ENCODE data around the gene CDH4. TPM values are rescaled to one million over a fixed set of nuclear protein-coding genes. Genes with fewer than 3 reads are reported as not detected.

The CDH4 gene
- total and polyA plus RNA-seq, 2 of the 4 experiments (the other 2 are of a cell fraction): 1.6 to 3.5 TPM

- ATAC-seq (ENCODE audit: low read depth): no peak
- Histone ChIP-seq H4K8ac (ENCODE audit: low read depth in 2 of 2, low read length in 2 of 2) (no peak overlapping the region), H3K4me1 (ENCODE audit: control insufficient read depth, insufficient read depth, low read length) (no peaks in the 10 kb centered on the region), H4K20me1 (ENCODE audit: insufficient read depth, low read length) (no peaks in the 10 kb centered on the region), H2BK20ac (ENCODE audit: low read depth, low read length) (no peak overlapping the region), H3K9me3 (ENCODE audit: control insufficient read depth, insufficient read depth, low read length) (peaks cover 17% of the 10 kb centered on the region), H2BK120ac (ENCODE audit: low read depth, low read length) (no peak overlapping the region), H4K5ac (ENCODE audit: low read depth, low read length) (no peak overlapping the region), H3K56ac (ENCODE audit: extremely low read depth, insufficient read depth, low read length) (no peak overlapping the region), H2AFZ (replicated peaks; ENCODE audit: low read length, poor library complexity) (no peak overlapping the region), H3K27me3 (ENCODE audit: control insufficient read depth, insufficient read depth, low read length) (no peaks in the 10 kb centered on the region), H3K27ac (ENCODE audit: insufficient read depth, low read length) (no peak overlapping the region), H4K91ac (ENCODE audit: insufficient read depth, low read depth, low read length) (no peak overlapping the region), H3K4ac (ENCODE audit: low read depth, low read length) (no peak overlapping the region), H3K9me1 (ENCODE audit: insufficient read depth, low read length) (no peaks in the 10 kb centered on the region), H3K79me1 (ENCODE audit: low read depth in 1 of 2, low read length in 2 of 2) (no peaks in the 10 kb centered on the region), H3K18ac (ENCODE audit: low read depth, low read length) (no peak overlapping the region), H3K9ac (ENCODE audit: low read depth, low read length) (no peak overlapping the region), H2BK15ac (ENCODE audit: low read depth, low read length) (no peak overlapping the region), H3K14ac (replicated peaks; ENCODE audit: low read depth, low read length) (no peak overlapping the region), H3K4me3 (ENCODE audit: insufficient read depth, low read depth, low read length) (no peak overlapping the region), H3K36me3 (ENCODE audit: control insufficient read depth, insufficient read depth, low read length) (no peaks in the 10 kb centered on the region), H3K23ac (ENCODE audit: low read depth, low read length) (no peak overlapping the region), H3K4me2 (ENCODE audit: low read depth, low read length) (no peak overlapping the region), H2AK5ac (ENCODE audit: low read depth, low read length) (no peak overlapping the region), H2AK9ac (replicated peaks; ENCODE audit: low read depth, low read length, poor library complexity) (no peak overlapping the region), H2BK5ac (ENCODE audit: low read depth, low read length, poor library complexity, severe bottlenecking) (no peak overlapping the region)
- TF ChIP-seq MAFK (IDR thresholded peaks at IDR 0.05; ENCODE audit: low read depth, low read length) (no peak), RAD21 (IDR thresholded peaks at IDR 0.05; ENCODE audit: low read length) (no peak), POLR2A (IDR thresholded peaks at IDR 0.05; ENCODE audit: low read depth, low read length) (no peak), USF2 (IDR thresholded peaks at IDR 0.05; ENCODE audit: low read depth, low read length) (no peak), NFE2L2 (IDR thresholded peaks at IDR 0.05; ENCODE audit: low read depth, low read length) (no peak), MAZ (IDR thresholded peaks at IDR 0.05; ENCODE audit: borderline replicate concordance, low read depth, low read length) (no peak), RCOR1 (IDR thresholded peaks at IDR 0.05; ENCODE audit: insufficient replicate concordance, low read length) (no peak), BHLHE40 (IDR thresholded peaks at IDR 0.05; ENCODE audit: low read depth, low read length) (no peak), CHD1 (IDR thresholded peaks at IDR 0.05; ENCODE audit: low read depth, low read length) (no peak), ELK1 (IDR thresholded peaks at IDR 0.05; ENCODE audit: borderline replicate concordance, low read depth, low read length) (no peak), CEBPB (IDR thresholded peaks at IDR 0.05; ENCODE audit: low read depth, low read length) (no peak), CTCF (conservative IDR thresholded peaks at IDR 0.05; ENCODE audit: low read depth, low read length) (no peak), RFX5 (IDR thresholded peaks at IDR 0.05; ENCODE audit: low read depth, low read length) (no peak), MXI1 (IDR thresholded peaks at IDR 0.05; ENCODE audit: borderline replicate concordance, low read depth, low read length) (no peak), SMC3 (IDR thresholded peaks at IDR 0.05; ENCODE audit: low read depth, low read length) (no peak), FOS (IDR thresholded peaks at IDR 0.05; ENCODE audit: low read depth, low read length) (no peak)
- CTCF ChIA-PET: no interaction called here
- in situ Hi-C loops (cut with MboI; ENCODE audit: low sequenced_read_pairs) (no loop called here), intact Hi-C loops (cut with micrococcal nuclease) (no loop called here), dilution Hi-C loops (cut with HindIII; ENCODE audit: low sequenced_read_pairs, unreplicated experiment) (no loop called here)
- WGBS, 2 experiments (ENCODE audit: extremely low coverage in 2 of 2, insufficient read length in 1 of 2): 70% methylated on average over 3 of the region's 9 CpGs; no CpG with 5 or more reads in 1 of the 2 experiments
- no TSS peak for BruUV-seq (replicated peaks)
- DNase-seq: no peak
- POLR2A ChIA-PET (ENCODE audit: unreplicated experiment): no interaction called here
Observed at GRCh38 chr20:61695741-61696140, 443.7 kb downstream of the CDH4 start.

Data from IMR-90 (cell line).